Measurements from ENCODE around the gene MIPEP.

MIPEP gene

DNA sequence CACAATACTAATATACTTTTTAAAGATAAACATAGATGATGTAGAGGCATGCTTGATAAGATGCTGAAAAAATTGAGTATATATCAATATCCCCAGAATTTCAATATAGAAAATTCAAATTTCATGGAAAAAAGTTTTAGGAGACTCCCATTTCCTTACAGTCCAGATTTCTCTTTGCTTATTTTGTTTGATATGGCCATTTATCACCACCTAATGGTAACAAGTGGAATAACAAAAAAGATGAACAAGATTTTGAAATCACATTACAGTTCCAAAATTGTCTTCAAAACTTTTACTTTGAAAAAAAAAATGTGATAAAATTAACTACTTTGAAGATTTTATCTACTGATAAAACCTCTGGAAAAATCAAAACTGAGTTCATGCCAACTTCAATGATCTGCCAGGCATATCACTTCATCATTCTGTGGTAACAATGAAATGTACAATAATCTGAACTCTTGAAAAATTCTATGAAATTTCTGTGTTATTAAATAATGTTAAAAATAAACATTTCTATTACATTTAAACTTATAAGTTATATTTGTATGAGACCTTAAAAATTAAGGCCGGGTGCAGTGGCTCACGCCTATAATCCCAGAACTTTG, 17.5 kb downstream of the MIPEP start:
- H3K27ac ChIP-seq (ENCODE audit: extremely low read depth, low read depth, low read length) = no peak overlapping the region
- H3K9me3 ChIP-seq (ENCODE audit: control insufficient read depth, insufficient read depth, low read depth, low read length) = no peaks in the 10 kb centered on the region
- H3K4me1 ChIP-seq (ENCODE audit: control insufficient read depth, insufficient read depth, low read length) = no peaks in the 10 kb centered on the region
- TF ChIP-seq IKZF3 (tag by site-specific recombination; IDR thresholded peaks at IDR 0.05) (peak; percentile 64), ZNF510 (tag by site-specific recombination; IDR thresholded peaks at IDR 0.05; ENCODE audit: insufficient replicate concordance) (no peak), ZNF654 (tag by site-specific recombination; IDR thresholded peaks at IDR 0.05; ENCODE audit: low read depth) (peak; percentile 51)
- no peaks in the 10 kb centered on the region for H3K36me3 ChIP-seq (ENCODE audit: control insufficient read depth in 2 of 2, insufficient read depth in 1 of 2, low read length in 2 of 2)
- ChIA-PET CTCF (interaction anchor here (0.7 kb wide), 1 partner anchor 414 kb away, joined by 3 read pairs; no protein-coding TSS in a partner anchor), POLR2A (no interaction called here)
- H3K4me3 ChIP-seq (ENCODE audit: low read depth, low read length) = no peak overlapping the region

DNA sequence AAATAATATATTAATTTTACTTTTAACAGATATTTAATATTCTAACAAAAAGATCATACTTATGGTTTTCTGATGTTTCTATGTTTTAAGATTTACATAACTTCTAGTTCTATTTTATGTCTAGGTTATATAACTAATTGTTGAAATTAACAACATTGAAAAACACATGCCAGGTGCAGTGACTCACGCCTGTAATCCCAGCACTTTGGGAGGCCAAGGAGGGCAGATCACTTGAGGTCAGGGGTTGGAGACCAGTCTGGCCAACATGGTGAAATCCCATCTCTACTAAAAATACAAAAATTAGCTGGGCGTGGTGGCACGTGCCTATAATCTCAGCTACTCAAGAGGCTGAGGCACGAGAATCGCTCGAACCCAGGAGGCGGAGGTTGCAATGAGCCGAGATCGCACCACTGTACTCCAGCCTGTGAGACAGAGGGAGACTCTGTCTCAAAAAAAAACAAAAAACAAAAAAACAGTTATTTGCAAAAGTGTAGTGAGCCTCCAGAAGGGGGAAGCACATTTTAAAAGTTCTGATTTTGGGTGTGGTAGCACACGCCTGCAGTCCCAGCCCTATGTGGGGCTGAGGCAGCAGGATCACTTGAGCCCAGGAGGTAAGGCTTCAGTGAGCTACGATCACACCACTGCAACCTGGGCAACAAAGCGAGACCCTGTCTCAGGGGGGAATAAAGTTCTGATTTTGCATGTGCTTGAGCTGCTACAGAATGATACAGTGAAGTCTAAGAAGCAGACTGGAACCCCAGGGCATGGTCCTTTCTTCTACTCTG, 18.7 kb downstream of the MIPEP start:
- Histone ChIP-seq H3K9me3 (ENCODE audit: control insufficient read depth, insufficient read depth, low read depth, low read length) (no peaks in the 10 kb centered on the region), H3K36me3 (ENCODE audit: control insufficient read depth in 2 of 2, insufficient read depth in 1 of 2, low read length in 2 of 2) (no peaks in the 10 kb centered on the region), H3K27ac (ENCODE audit: extremely low read depth, low read depth, low read length) (no peak overlapping the region), H3K4me1 (ENCODE audit: control insufficient read depth, insufficient read depth, low read length) (no peaks in the 10 kb centered on the region), H3K4me3 (ENCODE audit: low read depth, low read length) (no peak overlapping the region)
- ChIA-PET POLR2A (no interaction called here), CTCF (interaction anchor here (0.5 to 0.7 kb wide), 3 partner anchors 9 to 338 kb away, joined by 3 read pairs; no protein-coding TSS in a partner anchor)
- TF ChIP-seq ZNF23 (tag by site-specific recombination; IDR thresholded peaks at IDR 0.05; ENCODE audit: borderline replicate concordance) (no peak), ZNF239 (tag by site-specific recombination; IDR thresholded peaks at IDR 0.05) (no peak), ZNF404 (tag by site-specific recombination; IDR thresholded peaks at IDR 0.05) (no peak), ZNF585B (tag by site-specific recombination; IDR thresholded peaks at IDR 0.05) (no peak), EGR2 (tag by site-specific recombination; IDR thresholded peaks at IDR 0.05; ENCODE audit: low read depth) (no peak), ZNF248 (tag by site-specific recombination; IDR thresholded peaks at IDR 0.05) (no peak), ZNF223 (tag by site-specific recombination; IDR thresholded peaks at IDR 0.05) (no peak), ZBTB8A (tag by site-specific recombination; IDR thresholded peaks at IDR 0.05) (no peak), ZNF555 (tag by site-specific recombination; conservative IDR thresholded peaks at IDR 0.05) (no peak), ZBTB20 (tag by site-specific recombination; IDR thresholded peaks at IDR 0.05) (no peak), MYNN (tag by site-specific recombination; IDR thresholded peaks at IDR 0.05; ENCODE audit: borderline replicate concordance) (no peak)
- TF ChIP-seq, protein P1, sequence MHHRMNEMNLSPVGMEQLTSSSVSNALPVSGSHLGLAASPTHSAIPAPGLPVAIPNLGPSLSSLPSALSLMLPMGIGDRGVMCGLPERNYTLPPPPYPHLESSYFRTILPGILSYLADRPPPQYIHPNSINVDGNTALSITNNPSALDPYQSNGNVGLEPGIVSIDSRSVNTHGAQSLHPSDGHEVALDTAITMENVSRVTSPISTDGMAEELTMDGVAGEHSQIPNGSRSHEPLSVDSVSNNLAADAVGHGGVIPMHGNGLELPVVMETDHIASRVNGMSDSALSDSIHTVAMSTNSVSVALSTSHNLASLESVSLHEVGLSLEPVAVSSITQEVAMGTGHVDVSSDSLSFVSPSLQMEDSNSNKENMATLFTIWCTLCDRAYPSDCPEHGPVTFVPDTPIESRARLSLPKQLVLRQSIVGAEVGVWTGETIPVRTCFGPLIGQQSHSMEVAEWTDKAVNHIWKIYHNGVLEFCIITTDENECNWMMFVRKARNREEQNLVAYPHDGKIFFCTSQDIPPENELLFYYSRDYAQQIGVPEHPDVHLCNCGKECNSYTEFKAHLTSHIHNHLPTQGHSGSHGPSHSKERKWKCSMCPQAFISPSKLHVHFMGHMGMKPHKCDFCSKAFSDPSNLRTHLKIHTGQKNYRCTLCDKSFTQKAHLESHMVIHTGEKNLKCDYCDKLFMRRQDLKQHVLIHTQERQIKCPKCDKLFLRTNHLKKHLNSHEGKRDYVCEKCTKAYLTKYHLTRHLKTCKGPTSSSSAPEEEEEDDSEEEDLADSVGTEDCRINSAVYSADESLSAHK (tag by site-specific recombination; IDR thresholded peaks at IDR 0.05) = no peak

DNA sequence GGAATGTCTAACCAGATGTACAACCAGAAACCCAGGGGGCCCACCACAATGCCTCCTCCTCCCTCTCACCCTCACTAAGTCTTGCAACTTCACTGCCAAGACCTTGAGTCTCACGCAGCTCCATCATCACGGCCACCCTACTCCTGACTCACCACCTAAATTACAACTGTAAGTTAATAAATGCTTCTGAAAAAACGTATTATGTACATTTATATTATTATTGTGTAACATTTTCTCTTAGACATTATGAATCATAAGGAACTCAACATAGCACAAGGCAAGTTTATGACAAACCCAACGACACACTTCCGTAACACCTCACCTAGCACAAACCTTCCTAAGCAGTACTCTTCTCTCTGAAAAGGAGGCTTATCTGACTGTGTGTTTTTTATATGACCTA, 20.7 kb downstream of the MIPEP start:
- Histone ChIP-seq H3K4me3 (ENCODE audit: low read depth, low read length) (no peak overlapping the region), H3K9me3 (ENCODE audit: control insufficient read depth, insufficient read depth, low read depth, low read length) (no peaks in the 10 kb centered on the region), H3K36me3 (ENCODE audit: control insufficient read depth in 2 of 2, insufficient read depth in 1 of 2, low read length in 2 of 2) (no peaks in the 10 kb centered on the region), H3K27ac (ENCODE audit: extremely low read depth, low read depth, low read length) (no peak overlapping the region), H3K4me1 (ENCODE audit: control insufficient read depth, insufficient read depth, low read length) (no peaks in the 10 kb centered on the region)
- CTCF ChIA-PET = interaction anchor here (0.7 to 1.9 kb wide), 4 partner anchors 96 to 403 kb away, joined by 3 to 5 read pairs (median 4); no protein-coding TSS in a partner anchor
- POLR2A ChIA-PET = no interaction called here
- no peak for TF ChIP-seq KLF8 (tag by site-specific recombination; IDR thresholded peaks at IDR 0.05)
- no peak for TF ChIP-seq KLF7 (tag by site-specific recombination; IDR thresholded peaks at IDR 0.05; ENCODE audit: borderline replicate concordance)
- no peak for TF ChIP-seq ZNF701 (tag by site-specific recombination; IDR thresholded peaks at IDR 0.05)
- TF ChIP-seq ZNF791 (tag by site-specific recombination; IDR thresholded peaks at IDR 0.05) = no peak
- no peak for TF ChIP-seq ZNF155 (tag by site-specific recombination; IDR thresholded peaks at IDR 0.05)
- TF ChIP-seq ZNF548 (tag by site-specific recombination; IDR thresholded peaks at IDR 0.05) = no peak
- TF ChIP-seq, protein P2, sequence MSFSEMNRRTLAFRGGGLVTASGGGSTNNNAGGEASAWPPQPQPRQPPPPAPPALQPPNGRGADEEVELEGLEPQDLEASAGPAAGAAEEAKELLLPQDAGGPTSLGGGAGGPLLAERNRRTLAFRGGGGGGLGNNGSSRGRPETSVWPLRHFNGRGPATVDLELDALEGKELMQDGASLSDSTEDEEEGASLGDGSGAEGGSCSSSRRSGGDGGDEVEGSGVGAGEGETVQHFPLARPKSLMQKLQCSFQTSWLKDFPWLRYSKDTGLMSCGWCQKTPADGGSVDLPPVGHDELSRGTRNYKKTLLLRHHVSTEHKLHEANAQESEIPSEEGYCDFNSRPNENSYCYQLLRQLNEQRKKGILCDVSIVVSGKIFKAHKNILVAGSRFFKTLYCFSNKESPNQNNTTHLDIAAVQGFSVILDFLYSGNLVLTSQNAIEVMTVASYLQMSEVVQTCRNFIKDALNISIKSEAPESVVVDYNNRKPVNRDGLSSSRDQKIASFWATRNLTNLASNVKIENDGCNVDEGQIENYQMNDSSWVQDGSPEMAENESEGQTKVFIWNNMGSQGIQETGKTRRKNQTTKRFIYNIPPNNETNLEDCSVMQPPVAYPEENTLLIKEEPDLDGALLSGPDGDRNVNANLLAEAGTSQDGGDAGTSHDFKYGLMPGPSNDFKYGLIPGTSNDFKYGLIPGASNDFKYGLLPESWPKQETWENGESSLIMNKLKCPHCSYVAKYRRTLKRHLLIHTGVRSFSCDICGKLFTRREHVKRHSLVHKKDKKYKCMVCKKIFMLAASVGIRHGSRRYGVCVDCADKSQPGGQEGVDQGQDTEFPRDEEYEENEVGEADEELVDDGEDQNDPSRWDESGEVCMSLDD (tag by site-specific recombination; IDR thresholded peaks at IDR 0.05) = no peak
- TF ChIP-seq ZNF274 (IDR thresholded peaks at IDR 0.05; ENCODE audit: low read length) = no peak
- no peak for TF ChIP-seq ZNF274 (tag by site-specific recombination; IDR thresholded peaks at IDR 0.05; ENCODE audit: borderline replicate concordance)
- TF ChIP-seq ZNF433 (tag by site-specific recombination; IDR thresholded peaks at IDR 0.05; ENCODE audit: low read depth) = no peak
- no peak for TF ChIP-seq ZNF544 (tag by site-specific recombination; IDR thresholded peaks at IDR 0.05)

Measured in HEK293 (cell line).